GM23338 (cell line): ENCODE data around the gene CBFA2T3. TPM values are rescaled to one million over a fixed set of nuclear protein-coding genes. Genes with fewer than 3 reads are reported as not detected.

Source experiments
- ATAC-seq: fragments of 200-7000 bp; cut with Tn5 transposase; 3 replicates; pipeline ENCODE4 v1.9.1; 2020
- DNase-seq: peaks from one replicate; pipeline ENCODE4 v3.0.0-alpha.2; 2015; ENCODE audit warnings: low spot score
- H2AFZ ChIP-seq: fragments of 200-600 bp; sonication (generic); 2 replicates; pipeline ENCODE4 v1.8.0; 2016; ENCODE audit warnings: antibody characterized with exemption, mild to moderate bottlenecking, moderate library complexity
- H3F3A ChIP-seq: fragments of 200-600 bp; sonication (generic); replicated peaks from 2 replicates; pipeline ENCODE4 v1.8.0; 2017; ENCODE audit warnings: antibody characterized with exemption, mixed run types, low read depth
- H3K27ac ChIP-seq: fragments of 200-600 bp; sonication (generic); 2 replicates; pipeline ENCODE4 v1.6.1; 2016; ENCODE audit warnings: low read depth
- H3K27me3 ChIP-seq: fragments of 200-600 bp; sonication (generic); 2 replicates; pipeline ENCODE4 v1.8.0; 2016; ENCODE audit warnings: mild to moderate bottlenecking, mixed run types, moderate library complexity; ENCODE audit not compliant: insufficient read depth
- H3K36me3 ChIP-seq: fragments of 200-600 bp; sonication (generic); 2 replicates; pipeline ENCODE4 v1.8.0; 2016; ENCODE audit warnings: mild to moderate bottlenecking; ENCODE audit not compliant: insufficient read depth
- H3K4me1 ChIP-seq: fragments of 200-600 bp; sonication (generic); 2 replicates; pipeline ENCODE4 v1.8.0; 2016; ENCODE audit warnings: mild to moderate bottlenecking, moderate library complexity; ENCODE audit not compliant: insufficient read depth
- H3K4me2 ChIP-seq: fragments of 200-600 bp; sonication (generic); 2 replicates; pipeline ENCODE4 v1.7.1; 2017; ENCODE audit warnings: mixed run types
- H3K4me3 ChIP-seq: fragments of 200-600 bp; sonication (generic); 2 replicates; pipeline ENCODE4 v1.6.1; 2016; ENCODE audit warnings: mixed run types
- H3K79me2 ChIP-seq: fragments of 200-600 bp; sonication (generic); replicated peaks from 2 replicates; pipeline ENCODE4 v1.8.0; 2017; ENCODE audit warnings: mild to moderate bottlenecking; ENCODE audit not compliant: insufficient read depth
- H3K9me2 ChIP-seq: fragments of 200-600 bp; sonication (generic); 2 replicates; pipeline ENCODE4 v1.8.0; 2017; ENCODE audit not compliant: insufficient read depth
- H4K20me1 ChIP-seq: fragments of 200-600 bp; sonication (generic); replicated peaks from 2 replicates; pipeline ENCODE4 v1.8.0; 2017; ENCODE audit warnings: mild to moderate bottlenecking; ENCODE audit not compliant: insufficient read depth
- H3K27ac Mint-ChIP-seq: 2 replicates; pipeline ENCODE4 v1.8.0; 2020; ENCODE audit warnings: inconsistent platforms, mild to moderate bottlenecking, moderate library complexity, mixed read lengths
- H3K27me3 Mint-ChIP-seq: 3 replicates; pipeline ENCODE4 v1.8.0; 2022; ENCODE audit warnings: low read depth, mild to moderate bottlenecking, moderate library complexity, mixed read lengths, inconsistent platforms; ENCODE audit not compliant: insufficient read depth, poor library complexity
- H3K36me3 Mint-ChIP-seq: 3 replicates; pipeline ENCODE4 v1.8.0; 2021; ENCODE audit warnings: low read depth, mild to moderate bottlenecking, inconsistent platforms, moderate library complexity, mixed read lengths
- H3K4me1 Mint-ChIP-seq: 3 replicates; pipeline ENCODE4 v1.8.0; 2020; ENCODE audit warnings: mild to moderate bottlenecking, inconsistent platforms, mixed read lengths
- H3K4me3 Mint-ChIP-seq: 3 replicates; pipeline ENCODE4 v1.8.0; 2021; ENCODE audit warnings: moderate library complexity, mild to moderate bottlenecking, inconsistent platforms, mixed read lengths
- H3K9me3 Mint-ChIP-seq: 3 replicates; pipeline ENCODE4 v1.8.0; 2020; ENCODE audit warnings: moderate library complexity, mild to moderate bottlenecking, inconsistent platforms, mixed read lengths
- ZNF462 ChIP-seq: fragments of 250-450 bp; sonication (Bioruptor Pico); IDR thresholded peaks from 2 replicates; pipeline ENCODE4 v1.5.0; 2020; ENCODE audit warnings: mild to moderate bottlenecking, moderate library complexity
- polyA plus RNA-seq: library from polyadenylated mRNA; unstranded; fragments of >200 nt; fragmentation: Nextera tagmentation; extraction: Ambion mirVana; gene quantifications from 2 replicates; pipeline ENCODE4 v1.2.1, GENCODE V29; 2016
- total RNA-seq: library from RNA; depleted of rRNA; stranded (reverse); fragments of >200 nt; shearing (Covaris generic); gene quantifications from 2 replicates; pipeline ENCODE4 v1.2.3, GENCODE V29; 2014
- TF ChIP-seq, protein P1 (sequence below): IDR thresholded peaks from one replicate; pipeline ENCODE4 v1.6.1; 2018; ENCODE audit warnings: antibody characterized with exemption; ENCODE audit not compliant: unreplicated experiment
- TF ChIP-seq, protein P2 (sequence below), 2 experiments: fragments of 200-600 bp in 1 of 2; sonication (generic) in 1 of 2; conservative IDR thresholded peaks; 2 replicates each; pipeline versions ENCODE4 v1.5.1 to v1.6.1; 2016 to 2017; ENCODE audit warnings: antibody characterized with exemption in 2 of 2, low read depth in 2 of 2, mild to moderate bottlenecking in 2 of 2, moderate library complexity in 1 of 2

Gene CBFA2T3
- total and polyA plus RNA-seq, 2 experiments from 2014 or later = 0.87 to 1.5 TPM

DNA sequence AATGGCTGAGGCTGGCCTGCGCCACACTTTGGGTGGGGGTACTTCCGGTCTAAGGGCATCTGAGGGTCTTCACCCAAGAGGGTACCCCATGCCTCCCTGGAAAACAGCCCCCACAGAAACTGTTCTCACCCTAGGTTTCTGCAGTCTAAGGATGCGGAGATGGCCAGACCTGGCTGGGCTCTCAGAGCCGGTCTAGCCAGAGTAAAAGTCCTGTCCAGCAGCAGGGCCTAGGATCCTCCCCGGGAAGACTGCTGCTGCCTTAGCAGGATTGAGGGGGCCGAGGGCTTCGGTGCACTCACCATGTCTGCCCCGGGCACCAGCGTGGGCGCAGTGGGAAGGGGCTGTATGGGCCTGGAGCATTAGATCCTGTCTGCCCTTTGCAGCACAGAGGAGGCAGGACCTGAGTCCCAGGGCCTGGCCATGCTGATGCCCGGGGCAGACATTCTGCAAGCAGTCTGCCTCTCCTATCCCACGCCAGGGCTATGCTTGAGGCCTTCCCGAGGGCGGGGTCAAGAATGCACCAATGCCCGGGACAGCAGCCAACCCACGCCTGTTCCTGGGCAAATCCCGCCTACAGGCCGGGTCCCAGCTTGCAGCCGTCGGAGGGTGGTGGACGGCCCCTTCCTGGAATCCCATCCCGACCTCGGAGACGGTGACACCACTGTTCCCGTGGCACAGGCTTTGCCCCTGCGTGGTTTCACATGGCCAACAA lies 54.7 kb downstream of the CBFA2T3 start:
- Mint-ChIP-seq H3K9me3 (peaks cover 8% of the 10 kb centered on the region; the same call in 2 of the 3 replicates), H3K36me3 (peaks cover 4% of the 10 kb centered on the region; the same call in 1 of the 3 replicates), H3K27ac (no peak overlapping the region), H3K27me3 (peaks cover 5% of the 10 kb centered on the region), H3K4me3 (no peak overlapping the region), H3K4me1 (peaks cover 32% of the 10 kb centered on the region)
- no peaks in the 10 kb centered on the region for H4K20me1 ChIP-seq
- H3K9me2 ChIP-seq = no peaks in the 10 kb centered on the region
- no peaks in the 10 kb centered on the region for H3K4me1 ChIP-seq
- peak; percentile 57 for DNase-seq
- no peaks in the 10 kb centered on the region for H3K36me3 ChIP-seq
- no peaks in the 10 kb centered on the region for H3F3A ChIP-seq
- peak overlapping the region; percentile 39; the same call in 1 of the 2 replicates for H3K27ac ChIP-seq
- no peaks in the 10 kb centered on the region for H3K79me2 ChIP-seq
- no peak overlapping the region for H3K4me2 ChIP-seq
- H3K4me3 ChIP-seq = no peak overlapping the region
- no peaks in the 10 kb centered on the region for H3K27me3 ChIP-seq
- ATAC-seq = peak; percentile 38
- no peak overlapping the region for H2AFZ ChIP-seq
- no peak for TF ChIP-seq ZNF462 (CRISPR knock-in tag)
- TF ChIP-seq, protein P1, sequence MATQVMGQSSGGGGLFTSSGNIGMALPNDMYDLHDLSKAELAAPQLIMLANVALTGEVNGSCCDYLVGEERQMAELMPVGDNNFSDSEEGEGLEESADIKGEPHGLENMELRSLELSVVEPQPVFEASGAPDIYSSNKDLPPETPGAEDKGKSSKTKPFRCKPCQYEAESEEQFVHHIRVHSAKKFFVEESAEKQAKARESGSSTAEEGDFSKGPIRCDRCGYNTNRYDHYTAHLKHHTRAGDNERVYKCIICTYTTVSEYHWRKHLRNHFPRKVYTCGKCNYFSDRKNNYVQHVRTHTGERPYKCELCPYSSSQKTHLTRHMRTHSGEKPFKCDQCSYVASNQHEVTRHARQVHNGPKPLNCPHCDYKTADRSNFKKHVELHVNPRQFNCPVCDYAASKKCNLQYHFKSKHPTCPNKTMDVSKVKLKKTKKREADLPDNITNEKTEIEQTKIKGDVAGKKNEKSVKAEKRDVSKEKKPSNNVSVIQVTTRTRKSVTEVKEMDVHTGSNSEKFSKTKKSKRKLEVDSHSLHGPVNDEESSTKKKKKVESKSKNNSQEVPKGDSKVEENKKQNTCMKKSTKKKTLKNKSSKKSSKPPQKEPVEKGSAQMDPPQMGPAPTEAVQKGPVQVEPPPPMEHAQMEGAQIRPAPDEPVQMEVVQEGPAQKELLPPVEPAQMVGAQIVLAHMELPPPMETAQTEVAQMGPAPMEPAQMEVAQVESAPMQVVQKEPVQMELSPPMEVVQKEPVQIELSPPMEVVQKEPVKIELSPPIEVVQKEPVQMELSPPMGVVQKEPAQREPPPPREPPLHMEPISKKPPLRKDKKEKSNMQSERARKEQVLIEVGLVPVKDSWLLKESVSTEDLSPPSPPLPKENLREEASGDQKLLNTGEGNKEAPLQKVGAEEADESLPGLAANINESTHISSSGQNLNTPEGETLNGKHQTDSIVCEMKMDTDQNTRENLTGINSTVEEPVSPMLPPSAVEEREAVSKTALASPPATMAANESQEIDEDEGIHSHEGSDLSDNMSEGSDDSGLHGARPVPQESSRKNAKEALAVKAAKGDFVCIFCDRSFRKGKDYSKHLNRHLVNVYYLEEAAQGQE = no peak
- TF ChIP-seq, protein P2, sequence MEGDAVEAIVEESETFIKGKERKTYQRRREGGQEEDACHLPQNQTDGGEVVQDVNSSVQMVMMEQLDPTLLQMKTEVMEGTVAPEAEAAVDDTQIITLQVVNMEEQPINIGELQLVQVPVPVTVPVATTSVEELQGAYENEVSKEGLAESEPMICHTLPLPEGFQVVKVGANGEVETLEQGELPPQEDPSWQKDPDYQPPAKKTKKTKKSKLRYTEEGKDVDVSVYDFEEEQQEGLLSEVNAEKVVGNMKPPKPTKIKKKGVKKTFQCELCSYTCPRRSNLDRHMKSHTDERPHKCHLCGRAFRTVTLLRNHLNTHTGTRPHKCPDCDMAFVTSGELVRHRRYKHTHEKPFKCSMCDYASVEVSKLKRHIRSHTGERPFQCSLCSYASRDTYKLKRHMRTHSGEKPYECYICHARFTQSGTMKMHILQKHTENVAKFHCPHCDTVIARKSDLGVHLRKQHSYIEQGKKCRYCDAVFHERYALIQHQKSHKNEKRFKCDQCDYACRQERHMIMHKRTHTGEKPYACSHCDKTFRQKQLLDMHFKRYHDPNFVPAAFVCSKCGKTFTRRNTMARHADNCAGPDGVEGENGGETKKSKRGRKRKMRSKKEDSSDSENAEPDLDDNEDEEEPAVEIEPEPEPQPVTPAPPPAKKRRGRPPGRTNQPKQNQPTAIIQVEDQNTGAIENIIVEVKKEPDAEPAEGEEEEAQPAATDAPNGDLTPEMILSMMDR (conservative IDR thresholded peaks at IDR 0.05; ENCODE audit: low read depth in 2 of 2) = no peak
